Natural killer cell treated with Interleukin-12 subunit alpha and Interleukin-12 subunit beta and Interleukin-15 and Interleukin-18, amount 100 ng/mL, for 72 hours (primary cell): ENCODE data around the gene ELAVL4. TPM values are rescaled to one million over a fixed set of nuclear protein-coding genes. Genes with fewer than 3 reads are reported as not detected.

Experiments
- ATAC-seq, 2 donors: fragments of 150-1000 bp; cut with Tn5 transposase in 1 of 2; sonication (Bioruptor Pico), chemical (Tn5 transposase) in 1 of 2; 2 replicates each; pipeline ENCODE4 v1.10.0; 2021
- DNase-seq: peaks from one replicate; pipeline ENCODE4 v3.0.0; 2022; ENCODE audit warnings: low spot score
- H3K27ac Mint-ChIP-seq, 2 donors: 1 replicate in 1 of 2; 2 replicates in 1 of 2; pipeline ENCODE4 v1.8.0; 2022; ENCODE audit warnings: mixed read lengths in 2 of 2, mild to moderate bottlenecking in 1 of 2, moderate library complexity in 1 of 2
- H3K27me3 Mint-ChIP-seq, 2 donors: 1 replicate in 1 of 2; 2 replicates in 1 of 2; pipeline ENCODE4 v1.8.0; 2022; ENCODE audit warnings: mixed read lengths in 2 of 2
- H3K36me3 Mint-ChIP-seq: one replicate; pipeline ENCODE4 v1.8.0; 2022; ENCODE audit warnings: mixed read lengths
- H3K4me1 Mint-ChIP-seq, 2 donors: 1 replicate in 1 of 2; 2 replicates in 1 of 2; pipeline ENCODE4 v1.8.0; 2022; ENCODE audit warnings: low read depth in 2 of 2, mixed read lengths in 2 of 2, mild to moderate bottlenecking in 1 of 2
- H3K4me3 Mint-ChIP-seq: one replicate; pipeline ENCODE4 v1.8.0; 2022; ENCODE audit warnings: mixed read lengths
- H3K9me3 Mint-ChIP-seq: 2 replicates; pipeline ENCODE4 v1.8.0; 2022; ENCODE audit warnings: mixed read lengths
- total RNA-seq, 2 donors: library from RNA; stranded (reverse); gene quantifications; one replicate each; pipeline ENCODE4 v1.2.3, GENCODE V29; 2022

The ELAVL4 gene
- total RNA-seq, 2 donors from 2014 or later: not detected

GRCh38 chr1:50105433-50105832 lies 3.3 kb upstream of the ELAVL4 start:
- Mint-ChIP-seq H3K9me3 (no peaks in the 10 kb centered on the region), H3K27ac (no peak overlapping the region), H3K27me3 (peaks cover 24 to 45% of the 10 kb centered on the region in 2 donors), H3K4me3 (no peak overlapping the region), H3K36me3 (no peaks in the 10 kb centered on the region), H3K4me1 (peaks cover 4 to 14% of the 10 kb centered on the region in 2 donors)
- ATAC-seq (no peak), DNase-seq (no peak)

DNA sequence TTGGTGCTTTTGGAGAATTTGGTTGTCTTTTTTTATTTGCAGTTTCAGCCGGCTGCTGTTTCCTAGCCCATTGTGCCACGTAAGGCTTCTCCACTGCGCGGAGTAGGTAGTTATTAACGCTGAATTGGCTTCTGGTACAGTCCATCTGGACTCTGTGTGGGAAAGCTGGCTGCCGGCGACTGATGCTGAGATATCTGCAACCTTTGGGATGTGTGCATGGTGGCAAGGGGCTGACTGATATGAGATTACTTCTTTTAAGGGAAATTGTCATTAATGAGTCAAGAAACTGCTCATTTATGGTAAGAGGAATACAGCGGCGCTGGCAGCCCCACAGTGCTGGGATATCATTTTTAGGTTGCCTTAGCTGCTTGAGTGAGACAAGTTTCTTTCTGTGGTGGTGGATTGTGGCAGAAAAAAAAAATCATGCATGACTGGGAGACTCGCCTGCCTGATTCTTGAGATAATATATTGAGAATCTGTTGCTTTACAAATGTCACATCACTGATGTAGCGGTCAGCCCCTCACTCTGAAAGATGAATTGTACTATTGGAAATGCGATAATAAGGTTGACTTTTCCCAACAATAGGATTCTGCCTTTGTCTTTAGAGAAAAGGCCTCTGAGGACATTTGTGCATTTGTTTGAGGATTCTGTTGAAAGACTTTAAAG lies 2.5 kb upstream of the ELAVL4 start:
- Mint-ChIP-seq H3K36me3 (no peaks in the 10 kb centered on the region), H3K4me1 (peaks cover 4 to 17% of the 10 kb centered on the region in 2 donors), H3K9me3 (no peaks in the 10 kb centered on the region), H3K27ac (no peak overlapping the region), H3K27me3 (peaks cover 32 to 53% of the 10 kb centered on the region in 2 donors), H3K4me3 (no peak overlapping the region)
- no peak for ATAC-seq
- DNase-seq: no peak

DNA sequence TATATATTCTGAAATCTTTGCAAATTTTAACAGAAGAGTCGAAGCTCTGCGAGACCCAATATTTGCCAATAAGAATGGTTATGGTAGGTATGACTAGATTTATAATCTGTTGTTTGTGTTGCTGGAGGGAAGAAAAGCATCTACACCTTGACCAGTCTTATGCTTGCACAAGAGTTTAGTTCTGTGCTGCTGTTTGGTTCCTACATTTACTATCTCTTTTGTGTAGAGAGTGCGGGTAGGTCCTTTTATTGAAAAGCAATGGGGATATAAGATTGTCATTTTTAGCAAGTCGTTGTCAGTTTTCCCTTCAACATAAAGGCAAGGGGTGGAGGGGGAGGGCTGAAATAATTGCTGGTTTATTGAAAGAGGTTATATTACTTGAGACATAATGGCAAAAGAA lies 396 bp downstream of the ELAVL4 start:
- H3K9me3 Mint-ChIP-seq: no peaks in the 10 kb centered on the region
- H3K4me3 Mint-ChIP-seq: no peak overlapping the region
- no peaks in the 10 kb centered on the region for H3K36me3 Mint-ChIP-seq
- peaks cover 4 to 17% of the 10 kb centered on the region in 2 donors for H3K4me1 Mint-ChIP-seq
- no peak for ATAC-seq
- H3K27ac Mint-ChIP-seq: no peak overlapping the region
- DNase-seq: no peak
- peaks cover 38 to 58% of the 10 kb centered on the region in 2 donors for H3K27me3 Mint-ChIP-seq

DNA sequence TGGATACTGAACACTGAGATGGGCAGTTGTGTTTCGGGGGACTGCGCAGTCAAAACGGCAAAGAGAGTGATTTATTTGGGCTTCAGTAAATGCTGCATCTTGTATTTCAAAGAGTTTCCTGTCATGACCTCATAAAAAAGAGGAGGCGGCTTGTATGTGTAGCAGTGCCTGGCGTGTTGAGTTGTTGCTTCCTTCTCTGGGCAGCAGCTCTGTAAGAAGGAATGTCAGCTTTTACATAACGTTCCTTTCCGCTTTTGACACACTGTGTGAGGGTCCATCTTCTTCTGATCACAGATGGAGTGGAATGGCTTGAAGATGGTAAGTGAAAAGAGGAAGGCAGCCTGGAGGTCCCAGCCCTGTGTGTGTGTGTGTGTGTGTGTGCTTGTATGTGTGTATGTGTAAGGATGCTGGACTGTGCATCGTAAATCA lies 941 bp downstream of the ELAVL4 start:
- Mint-ChIP-seq H3K36me3 (no peaks in the 10 kb centered on the region), H3K27ac (no peak overlapping the region), H3K4me1 (peaks cover 4 to 17% of the 10 kb centered on the region in 2 donors), H3K9me3 (no peaks in the 10 kb centered on the region), H3K27me3 (peaks cover 40 to 53% of the 10 kb centered on the region in 2 donors), H3K4me3 (no peak overlapping the region)
- DNase-seq (no peak), ATAC-seq (no peak)

GRCh38 chr1:50110151-50110550 lies 1.4 kb downstream of the ELAVL4 start:
- Mint-ChIP-seq H3K36me3 (no peaks in the 10 kb centered on the region), H3K27ac (no peak overlapping the region), H3K27me3 (peaks cover 40 to 49% of the 10 kb centered on the region in 2 donors), H3K4me3 (no peak overlapping the region), H3K9me3 (no peaks in the 10 kb centered on the region), H3K4me1 (peaks cover 4 to 17% of the 10 kb centered on the region in 2 donors)
- ATAC-seq (no peak), DNase-seq (no peak)

- peaks cover 4 to 17% of the 10 kb centered on the region in 2 donors for H3K4me1 Mint-ChIP-seq
- no peaks in the 10 kb centered on the region for H3K9me3 Mint-ChIP-seq
- H3K27me3 Mint-ChIP-seq: peaks cover 40 to 49% of the 10 kb centered on the region in 2 donors
- no peaks in the 10 kb centered on the region for H3K36me3 Mint-ChIP-seq
- no peak overlapping the region for H3K27ac Mint-ChIP-seq
- no peak for ATAC-seq
- DNase-seq: no peak
- no peak overlapping the region for H3K4me3 Mint-ChIP-seq
Observed at GRCh38 chr1:50110656-50111055, 1.9 kb downstream of the ELAVL4 start.

GRCh38 chr1:50111503-50111902 lies 2.8 kb downstream of the ELAVL4 start:
- DNase-seq (no peak), ATAC-seq (no peak)
- Mint-ChIP-seq H3K4me3 (no peak overlapping the region), H3K4me1 (peaks cover 4 to 17% of the 10 kb centered on the region in 2 donors), H3K27me3 (peaks cover 37 to 41% of the 10 kb centered on the region in 2 donors), H3K36me3 (no peaks in the 10 kb centered on the region), H3K9me3 (no peaks in the 10 kb centered on the region), H3K27ac (no peak overlapping the region)

DNA sequence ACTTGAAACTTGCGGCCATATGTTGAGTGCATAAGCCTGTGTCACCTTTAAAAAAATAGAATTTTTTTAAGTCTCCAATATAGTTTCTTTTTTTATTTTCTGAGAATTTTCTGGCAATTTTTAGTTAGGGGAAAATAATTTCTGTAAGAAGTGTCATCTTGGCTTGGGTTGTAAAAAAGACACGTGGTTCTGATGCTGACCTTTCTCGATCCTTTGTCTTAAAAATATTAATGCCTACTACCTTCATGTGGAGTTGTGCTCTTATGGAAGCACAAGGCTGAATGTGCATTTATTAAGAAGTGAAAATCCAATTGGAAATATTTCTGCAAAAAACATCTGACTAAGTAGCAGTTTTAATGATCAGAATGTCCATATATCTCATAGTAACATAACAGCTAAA lies 3.5 kb downstream of the ELAVL4 start:
- Mint-ChIP-seq H3K4me1 (peaks cover 4 to 17% of the 10 kb centered on the region in 2 donors), H3K4me3 (no peak overlapping the region), H3K27ac (no peak overlapping the region), H3K36me3 (no peaks in the 10 kb centered on the region), H3K27me3 (peaks cover 37 to 40% of the 10 kb centered on the region in 2 donors), H3K9me3 (no peaks in the 10 kb centered on the region)
- no peak for DNase-seq
- no peak for ATAC-seq

DNA sequence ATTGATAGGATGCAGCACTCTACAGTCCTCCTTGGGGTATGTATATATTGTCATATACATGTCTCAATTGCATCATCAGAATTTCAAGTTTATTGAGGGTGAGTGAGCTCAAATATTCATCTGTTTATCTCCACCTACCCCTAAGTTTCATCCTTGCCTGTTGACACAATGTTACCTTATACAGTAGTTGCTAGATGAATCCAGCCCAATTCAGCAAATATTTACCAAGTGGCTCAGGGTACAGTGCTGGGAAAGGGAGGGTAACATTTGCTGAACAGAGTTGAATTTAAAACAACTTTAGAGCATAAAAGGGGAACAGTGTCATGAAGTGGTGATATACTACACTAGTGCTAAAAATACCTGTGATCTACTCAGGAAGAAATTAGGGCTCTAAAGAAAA lies 14.4 kb downstream of the ELAVL4 start:
- Mint-ChIP-seq H3K27me3 (peaks cover 12 to 48% of the 10 kb centered on the region in 2 donors), H3K9me3 (no peaks in the 10 kb centered on the region), H3K27ac (no peak overlapping the region), H3K36me3 (no peaks in the 10 kb centered on the region), H3K4me3 (no peak overlapping the region), H3K4me1 (no peaks in the 10 kb centered on the region)
- DNase-seq (no peak), ATAC-seq (no peak)

GRCh38 chr1:50126927-50127715 lies 18.4 kb downstream of the ELAVL4 start:
- Mint-ChIP-seq H3K4me3 (no peak overlapping the region), H3K9me3 (no peaks in the 10 kb centered on the region), H3K27me3 (peaks cover 17 to 39% of the 10 kb centered on the region in 2 donors), H3K36me3 (no peaks in the 10 kb centered on the region), H3K4me1 (no peaks in the 10 kb centered on the region), H3K27ac (no peak overlapping the region)
- DNase-seq (no peak), ATAC-seq (no peak)

GRCh38 chr1:50129201-50129600 lies 20.5 kb downstream of the ELAVL4 start:
- Mint-ChIP-seq H3K4me1 (no peaks in the 10 kb centered on the region), H3K9me3 (no peaks in the 10 kb centered on the region), H3K27ac (no peak overlapping the region), H3K36me3 (no peaks in the 10 kb centered on the region), H3K4me3 (no peak overlapping the region), H3K27me3 (peaks cover 16 to 46% of the 10 kb centered on the region in 2 donors)
- no peak for ATAC-seq
- DNase-seq: no peak

DNA sequence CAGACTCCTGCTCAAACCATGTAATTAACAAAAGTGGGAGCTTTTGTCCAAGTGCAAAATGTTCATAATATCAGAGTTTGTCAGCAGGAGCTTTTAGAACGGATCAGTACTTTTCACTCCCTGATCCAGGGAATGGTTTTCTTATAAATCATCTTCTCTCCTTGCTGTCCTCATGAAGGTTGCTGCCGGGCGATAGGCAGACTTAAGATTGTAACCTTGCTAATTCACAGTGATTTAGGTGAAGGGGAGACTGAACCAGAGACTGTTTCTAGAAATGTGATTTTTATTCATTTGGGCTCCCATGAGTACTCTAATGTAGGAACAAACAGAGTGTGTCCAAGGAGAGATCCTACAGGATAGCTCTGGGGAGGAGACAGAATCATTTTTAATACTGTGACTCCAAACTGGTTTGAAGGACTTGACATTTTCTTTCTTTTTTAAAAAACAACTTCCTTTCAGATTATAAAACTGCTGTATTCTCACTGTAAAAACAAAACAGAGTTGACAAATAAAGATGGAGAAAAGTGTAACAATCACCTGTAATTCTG lies 23.7 kb downstream of the ELAVL4 start:
- Mint-ChIP-seq H3K4me1 (no peaks in the 10 kb centered on the region), H3K4me3 (no peak overlapping the region), H3K36me3 (no peaks in the 10 kb centered on the region), H3K9me3 (no peaks in the 10 kb centered on the region), H3K27ac (no peak overlapping the region), H3K27me3 (peaks cover 25 to 55% of the 10 kb centered on the region in 2 donors)
- ATAC-seq: no peak
- no peak for DNase-seq

DNA sequence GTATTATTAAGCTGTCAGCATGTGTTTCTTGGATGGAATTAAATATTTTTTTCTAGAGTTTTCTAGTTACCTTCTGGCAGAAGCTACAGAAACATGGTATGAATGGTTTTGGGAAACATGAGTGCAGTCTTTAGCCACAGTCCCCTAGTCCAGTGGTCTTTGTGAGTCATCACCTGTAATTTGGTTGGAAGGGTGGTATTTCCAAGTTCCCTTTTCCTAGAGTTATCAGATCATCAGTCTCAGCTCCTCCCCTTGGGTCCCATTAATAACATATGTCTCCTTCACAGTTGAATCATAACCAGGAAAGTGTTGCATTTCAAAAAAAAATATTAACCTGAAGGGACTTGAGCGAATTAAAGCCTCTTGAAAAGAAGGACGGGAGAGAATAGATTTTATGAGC lies 27.0 kb downstream of the ELAVL4 start:
- Mint-ChIP-seq H3K36me3 (no peaks in the 10 kb centered on the region), H3K27me3 (peaks cover 21 to 44% of the 10 kb centered on the region in 2 donors), H3K27ac (no peak overlapping the region), H3K4me1 (no peaks in the 10 kb centered on the region), H3K9me3 (no peaks in the 10 kb centered on the region), H3K4me3 (no peak overlapping the region)
- DNase-seq (no peak), ATAC-seq (no peak)
